Keratinocyte (primary cell): ENCODE results near the gene TBCE. TPM values are rescaled to one million over a fixed set of nuclear protein-coding genes. Genes with fewer than 3 reads are reported as not detected.

ENCODE experiments used
- DNase-seq: peaks from one replicate; pipeline ENCODE4 v3.0.0-alpha.2; 2011; ENCODE audit warnings: low read depth, missing footprints, low spot score
- FAIRE-seq: peaks from 2 replicates; lab custom pipeline; 2011; peaks lifted over from hg19 to GRCh38; lab: Jason Lieb, UNC
- H2AFZ ChIP-seq: 2 replicates; pipeline ENCODE4 v1.6.0; 2012; ENCODE audit warnings: low read length, control low read depth, inconsistent platforms; ENCODE audit not compliant: control insufficient read depth
- H3K27ac ChIP-seq: 2 replicates; pipeline ENCODE4 v1.5.1; 2011; ENCODE audit warnings: low read length; ENCODE audit not compliant: control insufficient read depth, insufficient read depth
- H3K27me3 ChIP-seq: 3 replicates; pipeline ENCODE4 v1.6.0; 2011; ENCODE audit warnings: low read length; ENCODE audit not compliant: control insufficient read depth, insufficient read depth; ENCODE audit errors: extremely low read depth
- H3K36me3 ChIP-seq, 2 experiments: 2 replicates in 1 of 2; 3 replicates in 1 of 2; pipeline ENCODE4 v1.5.1; 2011; ENCODE audit warnings: low read length in 2 of 2, mild to moderate bottlenecking in 1 of 2; ENCODE audit not compliant: control insufficient read depth in 2 of 2, insufficient read depth in 2 of 2; ENCODE audit errors: extremely low read depth in 1 of 2
- H3K4me1 ChIP-seq: 3 replicates; pipeline ENCODE4 v1.5.1; 2011; ENCODE audit warnings: low read length; ENCODE audit not compliant: control insufficient read depth, insufficient read depth; ENCODE audit errors: extremely low read depth
- H3K4me2 ChIP-seq: 3 replicates; pipeline ENCODE4 v1.6.0; 2011; ENCODE audit warnings: low read depth, low read length; ENCODE audit not compliant: control insufficient read depth, insufficient read depth; ENCODE audit errors: extremely low read depth
- H3K4me3 ChIP-seq, 3 experiments: fragments of 200-600 bp in 1 of 3; sonication (generic) in 1 of 3; 2 replicates in 2 of 3; 3 replicates in 1 of 3; pipeline ENCODE4 v1.5.1; 2011 to 2016; ENCODE audit warnings: low read length in 3 of 3, mild to moderate bottlenecking in 3 of 3, control low read depth in 2 of 3, inconsistent platforms in 1 of 3, low read depth in 1 of 3, mixed read lengths in 1 of 3, mixed run types in 1 of 3, moderate library complexity in 1 of 3; ENCODE audit not compliant: control insufficient read depth in 2 of 3, insufficient read depth in 2 of 3; ENCODE audit errors: extremely low read depth in 1 of 3
- H3K79me2 ChIP-seq: 2 replicates; pipeline ENCODE4 v1.6.0; 2012; ENCODE audit warnings: low read length; ENCODE audit not compliant: control insufficient read depth, insufficient read depth
- H3K9ac ChIP-seq: 3 replicates; pipeline ENCODE4 v1.6.0; 2011; ENCODE audit warnings: low read length; ENCODE audit not compliant: control insufficient read depth, insufficient read depth; ENCODE audit errors: extremely low read depth
- H3K9me1 ChIP-seq: 3 replicates; pipeline ENCODE4 v1.6.0; 2011; ENCODE audit warnings: low read length; ENCODE audit not compliant: control insufficient read depth, insufficient read depth; ENCODE audit errors: extremely low read depth
- H3K9me3 ChIP-seq: 2 replicates; pipeline ENCODE4 v1.5.1; 2012; ENCODE audit warnings: low read depth, low read length; ENCODE audit not compliant: control insufficient read depth
- H4K20me1 ChIP-seq: 3 replicates; pipeline ENCODE4 v1.6.0; 2011; ENCODE audit warnings: low read length; ENCODE audit not compliant: control insufficient read depth, insufficient read depth; ENCODE audit errors: extremely low read depth
- CTCF ChIP-seq, 3 experiments: IDR thresholded peaks in 1 of 3; conservative IDR thresholded peaks in 1 of 3; optimal IDR thresholded peaks in 1 of 3; 2 replicates in 2 of 3; 3 replicates in 1 of 3; pipeline versions ENCODE3 to v1.5.1; 2011; ENCODE audit warnings: low read length in 3 of 3, mild to moderate bottlenecking in 3 of 3, moderate library complexity in 2 of 3, control low read depth in 1 of 3, inconsistent platforms in 1 of 3; ENCODE audit not compliant: insufficient read depth in 2 of 3; ENCODE audit errors: extremely low read depth in 1 of 3
- EZH2 ChIP-seq: IDR thresholded peaks from one replicate; pipeline ENCODE4 v1.6.1; 2012; ENCODE audit warnings: inconsistent platforms, mild to moderate bottlenecking, low read length, moderate library complexity
- dilution Hi-C: fragments of 300-500 bp; cut with MboI; formaldehyde crosslinking; loops from one replicate; pipeline ENCODE4 v1.7.0; 2020; ENCODE audit warnings: low sequenced_read_pairs; ENCODE audit not compliant: extremely low pct_ligation_motif_present
- polyA plus RNA-seq, 5 experiments: library from polyadenylated mRNA; depleted of rRNA in 3 of 5; stranded (reverse) in 3 of 5; stranded (forward) in 1 of 5; unstranded in 1 of 5; fragments of >200 nt; gene quantifications; 1 replicate in 1 of 5; 2 replicates in 3 of 5; 3 replicates in 1 of 5; pipeline versions ENCODE4 v1.2.1 to v1.2.3, GENCODE V29; 2011 to 2012; ENCODE audit warnings: missing spikeins in 2 of 5, low read depth in 1 of 5, low replicate concordance in 1 of 5

The TBCE gene
- polyA plus RNA-seq, 1 donor (not counting 4 experiments of a cell fraction or from before 2014, with no cell fraction given), result 27.5 TPM

- Histone ChIP-seq H2AFZ (no peak overlapping the region), H3K9me3 (no peaks in the 10 kb centered on the region), H3K4me2 (no peak overlapping the region), H3K4me1 (no peaks in the 10 kb centered on the region), H3K79me2 (no peaks in the 10 kb centered on the region), H4K20me1 (no peaks in the 10 kb centered on the region), H3K36me3 (peaks cover 3 to 4% of the 10 kb centered on the region in 2 experiments), H3K27ac (no peak overlapping the region), H3K9ac (no peak overlapping the region), H3K9me1 (no peaks in the 10 kb centered on the region), H3K4me3 (no peak overlapping the region), H3K27me3 (no peaks in the 10 kb centered on the region)
- DNase-seq (no peak), FAIRE-seq (no peak)
- dilution Hi-C loops, result no loop called here
- TF ChIP-seq CTCF (optimal IDR thresholded peaks at IDR 0.05 in 1 of 3, IDR thresholded peaks at IDR 0.05 in 1 of 3, conservative IDR thresholded peaks at IDR 0.05 in 1 of 3; ENCODE audit: extremely low read depth in 1 of 3, insufficient read depth in 2 of 3, low read length in 3 of 3) (no peak), EZH2 (no peak)
Measured at GRCh38 chr1:235342471-235342870, 24.8 kb upstream of the TBCE start.

GRCh38 chr1:235343726-235344125, 23.5 kb upstream of the TBCE start:
- no peak overlapping the region for H2AFZ ChIP-seq
- TF ChIP-seq EZH2 (no peak), CTCF (optimal IDR thresholded peaks at IDR 0.05 in 1 of 3, IDR thresholded peaks at IDR 0.05 in 1 of 3, conservative IDR thresholded peaks at IDR 0.05 in 1 of 3; ENCODE audit: extremely low read depth in 1 of 3, insufficient read depth in 2 of 3, low read length in 3 of 3) (no peak)
- H3K9ac ChIP-seq, result no peak overlapping the region
- no peaks in the 10 kb centered on the region for H3K27me3 ChIP-seq
- FAIRE-seq, result no peak
- peaks cover 3 to 4% of the 10 kb centered on the region in 2 experiments for H3K36me3 ChIP-seq
- no peaks in the 10 kb centered on the region for H3K4me1 ChIP-seq
- no peak overlapping the region for H3K27ac ChIP-seq
- no peaks in the 10 kb centered on the region for H3K9me1 ChIP-seq
- no peak overlapping the region for H3K4me3 ChIP-seq
- H3K4me2 ChIP-seq, result no peak overlapping the region
- no peaks in the 10 kb centered on the region for H3K9me3 ChIP-seq
- no peaks in the 10 kb centered on the region for H3K79me2 ChIP-seq
- H4K20me1 ChIP-seq, result no peaks in the 10 kb centered on the region
- no peak for DNase-seq
- dilution Hi-C loops, result no loop called here
